CD4-positive, alpha-beta memory T cell (primary cell): ENCODE measurements around the gene CCNB1. TPM values are rescaled to one million over a fixed set of nuclear protein-coding genes. Genes with fewer than 3 reads are reported as not detected.
"Not testable (repeated sequence)": the region's sequence is repeated elsewhere in the genome, so short reads cannot be mapped to it uniquely, and the experiment has no call there.

ENCODE experiments used
- CTCF ChIA-PET: fragments of 350-600 bp; sonication (Branson Sonifier 250); formaldehyde crosslinking; loops from one replicate; lab custom pipeline; 2021; ENCODE audit warnings: inconsistent platforms; ENCODE audit not compliant: partially characterized antibody; lab: Charles Lee
- POLR2A ChIA-PET: fragments of 350-600 bp; sonication (Branson Sonifier 250); formaldehyde crosslinking; loops from one replicate; lab custom pipeline; 2021; ENCODE audit not compliant: partially characterized antibody; lab: Charles Lee
- DNase-seq, 5 donors: peaks; one replicate each; pipeline versions ENCODE4 v3.0.0 to v3.0.0-alpha.2; 2020 to 2022; ENCODE audit warnings: mixed read lengths in 1 of 5
- H3K27ac ChIP-seq: one replicate; pipeline ENCODE4 v1.7.0; 2013; ENCODE audit warnings: low read depth, low read length
- H3K27me3 ChIP-seq: 2 replicates; pipeline ENCODE4 v1.7.0; 2013; ENCODE audit warnings: mild to moderate bottlenecking, low read length, moderate library complexity; ENCODE audit not compliant: insufficient read depth
- H3K36me3 ChIP-seq: 2 replicates; pipeline ENCODE4 v1.7.0; 2013; ENCODE audit warnings: mild to moderate bottlenecking, low read length, moderate library complexity; ENCODE audit not compliant: insufficient read depth
- H3K4me1 ChIP-seq: 2 replicates; pipeline ENCODE4 v1.7.0; 2013; ENCODE audit warnings: mild to moderate bottlenecking, low read length, moderate library complexity; ENCODE audit not compliant: insufficient read depth
- H3K4me3 ChIP-seq, 2 donors: one replicate each; pipeline ENCODE4 v1.7.0; 2013; ENCODE audit warnings: low read length in 2 of 2, mild to moderate bottlenecking in 1 of 2
- H3K9me3 ChIP-seq, 2 donors: one replicate each; pipeline ENCODE4 v1.7.0; 2013; ENCODE audit warnings: low read length in 2 of 2, control low read depth in 1 of 2; ENCODE audit not compliant: control insufficient read depth in 1 of 2
- H3K27ac Mint-ChIP-seq, 7 donors: one replicate each; pipeline ENCODE4 v1.8.0; 2020 to 2021; ENCODE audit warnings: mixed read lengths in 7 of 7, mild to moderate bottlenecking in 6 of 7, inconsistent platforms in 3 of 7, moderate library complexity in 3 of 7
- H3K27me3 Mint-ChIP-seq, 2 donors: one replicate each; pipeline ENCODE4 v1.8.0; 2020 to 2021; ENCODE audit warnings: mixed read lengths in 2 of 2
- H3K36me3 Mint-ChIP-seq, 2 donors: one replicate each; pipeline ENCODE4 v1.8.0; 2020 to 2021; ENCODE audit warnings: mixed read lengths in 2 of 2, inconsistent platforms in 1 of 2, mild to moderate bottlenecking in 1 of 2
- H3K4me1 Mint-ChIP-seq, 4 donors: one replicate each; pipeline ENCODE4 v1.8.0; 2020 to 2021; ENCODE audit warnings: mixed read lengths in 4 of 4, mild to moderate bottlenecking in 1 of 4
- H3K4me3 Mint-ChIP-seq, 8 donors: one replicate each; pipeline ENCODE4 v1.8.0; 2020 to 2021; ENCODE audit warnings: mixed read lengths in 8 of 8, mild to moderate bottlenecking in 7 of 8, moderate library complexity in 6 of 8, inconsistent platforms in 3 of 8
- H3K9me3 Mint-ChIP-seq, 8 donors: one replicate each; pipeline ENCODE4 v1.8.0; 2020 to 2021; ENCODE audit warnings: mixed read lengths in 8 of 8, mild to moderate bottlenecking in 5 of 8, inconsistent platforms in 3 of 8, moderate library complexity in 1 of 8
- intact Hi-C: fragments of 100-400 bp; cut with micrococcal nuclease; formaldehyde crosslinking; loops from one replicate; pipeline ENCODE4 v1.15.1; 2023
- polyA plus RNA-seq, 2 donors: library from polyadenylated mRNA; unstranded; fragments of 300-500 nt; fragmentation: Illumina TruSeq; gene quantifications; one replicate each; pipeline ENCODE4 v1.2.3, GENCODE V29; 2021
- total RNA-seq, 2 experiments: library from RNA; stranded (reverse); gene quantifications; one replicate each; pipeline ENCODE4 v1.2.3, GENCODE V29; 2021

Gene CCNB1
- total and polyA plus RNA-seq, 4 experiments from 2014 or later = 2.9 to 5.1 (median 3.5) TPM

- Mint-ChIP-seq H3K4me1 (peaks cover 0 to 1% (median 0%) of the 10 kb centered on the region in 4 donors), H3K27ac (no peak overlapping the region)
Observed at GRCh38 chr5:69137807-69138206, 29.1 kb upstream of the CCNB1 start.

GRCh38 chr5:69138766-69139165 lies 28.2 kb upstream of the CCNB1 start:
- intact Hi-C loops = no loop called here
- Histone ChIP-seq H3K27ac (no peak overlapping the region), H3K36me3 (no peaks in the 10 kb centered on the region), H3K4me1 (no peaks in the 10 kb centered on the region), H3K4me3 (no peak overlapping the region), H3K27me3 (no peaks in the 10 kb centered on the region), H3K9me3 (no peaks in the 10 kb centered on the region)
- H3K9me3 Mint-ChIP-seq = peaks cover 0 to 10% (median 6%) of the 10 kb centered on the region in 8 donors
- ChIA-PET POLR2A (no interaction called here), CTCF (no interaction called here)
- no peaks in the 10 kb centered on the region for H3K27me3 Mint-ChIP-seq
- DNase-seq = no peak
- no peak overlapping the region for H3K4me3 Mint-ChIP-seq
- no peak overlapping the region for H3K27ac Mint-ChIP-seq
- peaks cover under 1 to 11% of the 10 kb centered on the region in 2 donors for H3K36me3 Mint-ChIP-seq
- H3K4me1 Mint-ChIP-seq = peaks cover 0 to 1% (median 0%) of the 10 kb centered on the region in 4 donors

More at GRCh38 chr5:69137807-69138206, 29.1 kb upstream of the CCNB1 start:
- intact Hi-C loops = no loop called here
- H3K9me3 Mint-ChIP-seq = peaks cover 0 to 10% (median 6%) of the 10 kb centered on the region in 8 donors
- Histone ChIP-seq H3K27me3 (no peaks in the 10 kb centered on the region), H3K9me3 (no peaks in the 10 kb centered on the region), H3K4me3 (no peak overlapping the region), H3K27ac (no peak overlapping the region), H3K4me1 (no peaks in the 10 kb centered on the region), H3K36me3 (no peaks in the 10 kb centered on the region)
- DNase-seq = no peak
- H3K36me3 Mint-ChIP-seq = peaks cover 5 to 9% of the 10 kb centered on the region in 2 donors
- H3K27me3 Mint-ChIP-seq = no peaks in the 10 kb centered on the region
- CTCF ChIA-PET = no interaction called here
- POLR2A ChIA-PET = no interaction called here
- no peak overlapping the region for H3K4me3 Mint-ChIP-seq

- H3K9me3 Mint-ChIP-seq, H3K27ac ChIP-seq, intact Hi-C loops, H3K27ac Mint-ChIP-seq, CTCF ChIA-PET, H3K36me3 Mint-ChIP-seq, H3K36me3 ChIP-seq, H3K4me3 ChIP-seq, H3K4me1 ChIP-seq, H3K27me3 Mint-ChIP-seq, H3K27me3 ChIP-seq, H3K4me3 Mint-ChIP-seq, DNase-seq, H3K9me3 ChIP-seq, POLR2A ChIA-PET, H3K4me1 Mint-ChIP-seq: not testable (repeated sequence)
Observed at GRCh38 chr5:69140239-69140638, 26.7 kb upstream of the CCNB1 start.

DNA sequence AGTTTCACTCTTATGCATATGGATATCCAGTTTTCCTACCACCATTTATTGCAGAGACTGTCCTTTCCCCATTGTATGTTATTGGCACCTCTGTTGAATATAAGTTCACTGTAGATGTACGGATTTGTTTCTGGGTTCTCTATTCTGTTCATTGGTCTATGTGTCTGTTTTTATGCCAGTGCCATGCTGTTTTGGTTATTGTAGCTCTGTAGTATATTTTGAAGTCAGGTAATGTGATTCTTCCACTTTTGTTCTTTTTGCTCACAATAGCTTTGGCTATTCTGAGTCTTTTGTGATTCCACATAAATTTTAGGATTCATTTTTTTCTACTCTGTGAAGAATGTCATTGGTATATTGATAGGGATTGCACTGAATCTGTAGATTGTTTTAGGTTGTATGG lies 26.1 kb upstream of the CCNB1 start:
- Histone ChIP-seq H3K27ac (no peak overlapping the region), H3K4me1 (no peaks in the 10 kb centered on the region), H3K27me3 (no peaks in the 10 kb centered on the region), H3K36me3 (no peaks in the 10 kb centered on the region), H3K4me3 (no peak overlapping the region), H3K9me3 (no peaks in the 10 kb centered on the region)
- peaks cover 0 to 1% (median 0%) of the 10 kb centered on the region in 4 donors for H3K4me1 Mint-ChIP-seq
- CTCF ChIA-PET = no interaction called here
- no peak overlapping the region for H3K27ac Mint-ChIP-seq
- peaks cover 0 to 10% (median 6%) of the 10 kb centered on the region in 8 donors for H3K9me3 Mint-ChIP-seq
- POLR2A ChIA-PET = no interaction called here
- no peaks in the 10 kb centered on the region for H3K27me3 Mint-ChIP-seq
- intact Hi-C loops = no loop called here
- H3K36me3 Mint-ChIP-seq = peaks cover 0 to 7% of the 10 kb centered on the region in 2 donors
- no peak overlapping the region for H3K4me3 Mint-ChIP-seq
- DNase-seq = no peak

DNA sequence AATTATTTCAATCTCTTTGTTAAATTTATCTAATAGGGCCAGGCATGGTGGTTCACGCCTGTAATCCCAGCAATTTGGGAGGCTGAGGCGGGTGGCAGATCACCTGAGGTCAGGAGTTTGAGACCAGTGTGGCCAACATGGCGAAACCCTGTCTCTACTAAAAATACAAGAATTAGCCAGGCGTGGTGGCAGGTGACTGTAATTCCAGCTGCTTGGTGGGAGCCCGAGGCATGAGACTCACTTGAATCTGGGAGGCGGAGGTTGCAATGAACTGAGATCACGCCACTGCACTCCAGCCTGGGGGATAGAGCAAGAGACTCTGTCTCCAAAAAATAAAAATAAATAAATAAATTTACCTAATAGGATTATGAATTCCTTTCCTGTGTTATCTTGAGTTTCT lies 18.4 kb upstream of the CCNB1 start:
- H3K4me3 ChIP-seq, H3K27me3 ChIP-seq, H3K4me3 Mint-ChIP-seq, CTCF ChIA-PET, H3K27me3 Mint-ChIP-seq, H3K36me3 ChIP-seq, H3K4me1 ChIP-seq, H3K4me1 Mint-ChIP-seq, H3K9me3 Mint-ChIP-seq, H3K27ac Mint-ChIP-seq, intact Hi-C loops, H3K36me3 Mint-ChIP-seq, H3K9me3 ChIP-seq, DNase-seq, POLR2A ChIA-PET, H3K27ac ChIP-seq: not testable (repeated sequence)

DNA sequence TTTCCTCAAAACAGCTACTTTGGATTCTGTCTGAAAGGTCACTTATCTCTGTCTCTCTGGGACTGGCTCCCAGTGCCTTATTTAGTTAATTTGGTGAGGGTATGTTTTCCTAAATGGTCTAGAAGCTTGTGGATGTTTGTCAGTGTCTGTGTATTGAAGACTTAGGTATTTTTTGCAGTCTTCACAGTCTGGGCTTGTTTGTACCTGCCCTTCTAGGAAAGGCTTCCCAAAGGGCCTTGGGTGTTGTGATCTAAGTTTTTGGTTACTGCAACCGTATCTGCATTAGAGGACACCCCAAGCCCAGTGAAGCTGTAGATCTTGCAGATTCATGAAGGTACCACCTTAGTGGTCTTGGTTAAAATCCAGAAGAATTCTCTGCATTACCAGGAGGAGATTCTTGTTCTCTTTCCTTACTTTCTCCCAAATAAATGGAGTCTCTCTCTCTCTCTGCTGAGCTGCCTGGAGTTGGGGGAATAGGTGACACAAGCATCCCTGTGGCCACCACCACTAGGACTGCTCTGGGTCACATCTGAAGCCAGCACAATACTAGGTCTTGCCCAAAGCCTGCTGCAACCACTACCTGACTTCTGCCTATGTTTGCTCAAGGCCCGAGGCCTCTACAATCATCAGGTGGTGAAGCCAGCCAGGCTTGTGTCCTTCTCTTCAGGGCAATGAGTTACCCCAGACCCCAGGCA lies 17.8 kb upstream of the CCNB1 start:
- Histone ChIP-seq H3K9me3 (no peaks in the 10 kb centered on the region), H3K27me3 (no peaks in the 10 kb centered on the region), H3K4me1 (no peaks in the 10 kb centered on the region), H3K36me3 (no peaks in the 10 kb centered on the region), H3K27ac (no peak overlapping the region), H3K4me3 (no peak overlapping the region)
- ChIA-PET CTCF (no interaction called here), POLR2A (no interaction called here)
- DNase-seq = no peak
- no peak overlapping the region for H3K4me3 Mint-ChIP-seq
- H3K9me3 Mint-ChIP-seq = no peaks in the 10 kb centered on the region
- H3K4me1 Mint-ChIP-seq = no peaks in the 10 kb centered on the region
- no peaks in the 10 kb centered on the region for H3K27me3 Mint-ChIP-seq
- no peak overlapping the region for H3K27ac Mint-ChIP-seq
- intact Hi-C loops = no loop called here
- no peaks in the 10 kb centered on the region for H3K36me3 Mint-ChIP-seq

DNA sequence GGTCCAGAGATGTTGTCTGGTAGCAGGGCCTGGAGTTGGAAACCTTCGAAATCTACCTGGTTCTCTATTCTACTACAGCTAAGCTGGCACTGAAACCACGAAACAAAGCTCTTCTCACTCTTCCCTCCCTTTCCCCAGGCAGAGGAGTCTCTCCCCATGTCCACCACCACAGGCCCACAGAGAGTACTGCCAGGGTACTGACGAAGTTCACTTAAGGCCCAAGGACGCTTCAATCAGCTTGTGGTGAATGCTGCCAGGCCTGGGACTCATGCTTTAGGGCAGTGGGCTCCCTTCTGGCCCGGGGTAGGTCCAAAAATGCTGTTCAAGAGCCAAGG lies 17.3 kb upstream of the CCNB1 start:
- intact Hi-C loops = no loop called here
- no peaks in the 10 kb centered on the region for H3K27me3 Mint-ChIP-seq
- no peak overlapping the region for H3K27ac Mint-ChIP-seq
- Histone ChIP-seq H3K9me3 (no peaks in the 10 kb centered on the region), H3K36me3 (no peaks in the 10 kb centered on the region), H3K4me1 (no peaks in the 10 kb centered on the region), H3K4me3 (no peak overlapping the region), H3K27ac (no peak overlapping the region), H3K27me3 (no peaks in the 10 kb centered on the region)
- no peak for DNase-seq
- H3K36me3 Mint-ChIP-seq = no peaks in the 10 kb centered on the region
- no peak overlapping the region for H3K4me3 Mint-ChIP-seq
- no peaks in the 10 kb centered on the region for H3K4me1 Mint-ChIP-seq
- no peaks in the 10 kb centered on the region for H3K9me3 Mint-ChIP-seq
- ChIA-PET POLR2A (no interaction called here), CTCF (no interaction called here)
